Measurements from ENCODE around the gene MYLK4.

GRCh38 chr6:2653369-2654032, 97.2 kb downstream of the MYLK4 start:
- TF ChIP-seq, protein P1, sequence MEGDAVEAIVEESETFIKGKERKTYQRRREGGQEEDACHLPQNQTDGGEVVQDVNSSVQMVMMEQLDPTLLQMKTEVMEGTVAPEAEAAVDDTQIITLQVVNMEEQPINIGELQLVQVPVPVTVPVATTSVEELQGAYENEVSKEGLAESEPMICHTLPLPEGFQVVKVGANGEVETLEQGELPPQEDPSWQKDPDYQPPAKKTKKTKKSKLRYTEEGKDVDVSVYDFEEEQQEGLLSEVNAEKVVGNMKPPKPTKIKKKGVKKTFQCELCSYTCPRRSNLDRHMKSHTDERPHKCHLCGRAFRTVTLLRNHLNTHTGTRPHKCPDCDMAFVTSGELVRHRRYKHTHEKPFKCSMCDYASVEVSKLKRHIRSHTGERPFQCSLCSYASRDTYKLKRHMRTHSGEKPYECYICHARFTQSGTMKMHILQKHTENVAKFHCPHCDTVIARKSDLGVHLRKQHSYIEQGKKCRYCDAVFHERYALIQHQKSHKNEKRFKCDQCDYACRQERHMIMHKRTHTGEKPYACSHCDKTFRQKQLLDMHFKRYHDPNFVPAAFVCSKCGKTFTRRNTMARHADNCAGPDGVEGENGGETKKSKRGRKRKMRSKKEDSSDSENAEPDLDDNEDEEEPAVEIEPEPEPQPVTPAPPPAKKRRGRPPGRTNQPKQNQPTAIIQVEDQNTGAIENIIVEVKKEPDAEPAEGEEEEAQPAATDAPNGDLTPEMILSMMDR (IDR thresholded peaks at IDR 0.05 in 4 of 5, conservative IDR thresholded peaks at IDR 0.05 in 1 of 5), result no peak
- no peak for TF ChIP-seq POLR2A (IDR thresholded peaks at IDR 0.05)

Data from gastrocnemius medialis (tissue), 4 donors.